ENCODE results near the gene INPP5B.

- TF ChIP-seq SIN3A (IDR thresholded peaks at IDR 0.05; ENCODE audit: borderline replicate concordance, insufficient read depth, low read length) (no peak), POLR2AphosphoS5 (IDR thresholded peaks at IDR 0.05; ENCODE audit: low read depth, low read length) (no peak), REST (IDR thresholded peaks at IDR 0.05; ENCODE audit: insufficient read depth in 1 of 2, low read depth in 2 of 2, low read length in 2 of 2) (peak in 1 of 2 experiments; percentile 72; a peak in 2 of 4 replicates), TAF1 (IDR thresholded peaks at IDR 0.05; ENCODE audit: borderline replicate concordance, insufficient read depth, low read length) (no peak), FOXP2 (optimal IDR thresholded peaks at IDR 0.05; ENCODE audit: borderline replicate concordance, extremely low read depth, extremely low read length, insufficient read depth) (no peak)
Observed at GRCh38 chr1:37949524-37950152, 2.8 kb upstream of the INPP5B start.
